T-helper 1 cell treated with Interleukin-12 subunit alpha and Interleukin-12 subunit beta and Interleukin-4 antibody, amounts not matched to agents 30 μg/mL and 1 μg/mL, for 36 hours (primary cell): Measurements from ENCODE around the gene NELFCD.
"Not testable (repeated sequence)": the region's sequence is repeated elsewhere in the genome, so short reads cannot be mapped to it uniquely, and the experiment has no call there.

ENCODE experiments used
- H3K27ac Mint-ChIP-seq: one replicate; pipeline ENCODE4 v1.8.0; 2021; ENCODE audit warnings: mild to moderate bottlenecking, mixed read lengths
- H3K27me3 Mint-ChIP-seq: one replicate; pipeline ENCODE4 v1.8.0; 2021; ENCODE audit warnings: low read depth, mixed read lengths
- H3K36me3 Mint-ChIP-seq: one replicate; pipeline ENCODE4 v1.8.0; 2021; ENCODE audit warnings: low read depth, mixed read lengths
- H3K4me1 Mint-ChIP-seq: one replicate; pipeline ENCODE4 v1.8.0; 2021; ENCODE audit warnings: low read depth, mixed read lengths
- H3K4me3 Mint-ChIP-seq: one replicate; pipeline ENCODE4 v1.8.0; 2021; ENCODE audit warnings: mild to moderate bottlenecking, moderate library complexity, mixed read lengths
- H3K9me3 Mint-ChIP-seq: one replicate; pipeline ENCODE4 v1.8.0; 2021; ENCODE audit warnings: mixed read lengths

Gene NELFCD

DNA sequence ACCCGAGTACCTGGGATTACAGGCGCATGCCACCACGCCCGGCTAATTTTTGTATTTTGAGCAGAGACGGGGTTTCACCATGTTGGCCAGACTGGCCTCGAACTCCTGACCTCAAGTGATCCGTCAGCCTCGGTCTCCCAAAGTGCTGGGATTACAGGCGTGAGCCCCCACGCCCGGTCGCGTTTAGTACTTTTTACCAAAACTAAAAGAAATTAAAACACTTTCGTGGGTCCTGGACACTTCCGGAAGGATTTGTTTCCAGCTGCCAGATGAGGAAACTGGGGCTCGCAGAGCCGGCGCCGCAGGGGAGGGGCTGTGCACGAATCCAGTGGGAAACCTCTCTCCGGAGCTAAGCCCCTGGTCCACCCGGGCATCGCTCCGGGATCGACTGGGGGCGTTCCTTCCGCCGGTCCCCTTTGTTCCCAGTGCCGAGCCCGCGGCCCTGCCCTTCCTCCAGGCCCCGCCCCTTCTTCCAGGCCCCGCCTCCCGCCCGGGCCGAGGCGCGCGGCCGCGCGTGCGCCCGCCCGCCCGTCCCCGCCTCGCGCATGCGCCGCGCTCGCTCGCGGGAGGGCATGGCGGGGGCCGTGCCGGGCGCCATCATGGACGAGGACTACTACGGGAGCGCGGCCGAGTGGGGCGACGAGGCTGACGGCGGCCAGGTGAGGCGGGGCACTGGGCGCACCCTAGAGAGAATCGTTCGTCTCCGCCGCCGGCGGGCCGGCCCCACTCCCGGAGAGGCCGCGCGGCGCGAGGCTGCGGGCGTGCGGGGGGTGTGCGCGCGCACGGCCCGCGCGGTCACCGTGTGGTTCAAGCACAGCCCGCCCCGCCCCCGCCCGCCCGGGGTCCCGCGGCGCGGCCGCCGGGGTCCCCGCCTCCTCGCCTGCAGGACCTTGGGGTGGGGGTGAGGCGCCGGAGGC is at the start of gene NELFCD:
TSS of gene NELFCD (plus strand) at position 546 of the 917 bp plus-strand sequence. CDS start at position 600, 54 bp downstream.
- peak within 1 kb of the TSS; percentile 92 for H3K4me3 Mint-ChIP-seq
- peaks cover 7% of the 10 kb centered on the region for H3K36me3 Mint-ChIP-seq
- H3K9me3 Mint-ChIP-seq, result no peaks in the 10 kb centered on the region
- H3K27ac Mint-ChIP-seq, result peak within 1 kb of the TSS; percentile 87
- peaks cover 9% of the 10 kb centered on the region for H3K27me3 Mint-ChIP-seq
- H3K4me1 Mint-ChIP-seq, result peaks cover 33% of the 10 kb centered on the region

- Mint-ChIP-seq H3K27me3 (peaks cover 39% of the 10 kb centered on the region), H3K4me3 (no peak overlapping the region), H3K36me3 (no peaks in the 10 kb centered on the region)
Observed at GRCh38 chr20:58932170-58932569, 48.9 kb upstream of the NELFCD start.

GRCh38 chr20:58938078-58938477 is 43.0 kb upstream of the NELFCD start:
- peaks cover 59% of the 10 kb centered on the region for H3K27me3 Mint-ChIP-seq
- no peaks in the 10 kb centered on the region for H3K4me1 Mint-ChIP-seq
- H3K36me3 Mint-ChIP-seq, result no peaks in the 10 kb centered on the region
- no peaks in the 10 kb centered on the region for H3K9me3 Mint-ChIP-seq
- H3K4me3 Mint-ChIP-seq, result no peak overlapping the region
- no peak overlapping the region for H3K27ac Mint-ChIP-seq

More at GRCh38 chr20:58932170-58932569, 48.9 kb upstream of the NELFCD start:
- Mint-ChIP-seq H3K9me3 (no peaks in the 10 kb centered on the region), H3K27ac (no peak overlapping the region), H3K4me1 (no peaks in the 10 kb centered on the region)

- Mint-ChIP-seq H3K4me1 (no peaks in the 10 kb centered on the region), H3K9me3 (no peaks in the 10 kb centered on the region), H3K36me3 (no peaks in the 10 kb centered on the region), H3K27me3 (peaks cover 59% of the 10 kb centered on the region), H3K4me3 (no peak overlapping the region), H3K27ac (no peak overlapping the region)
Observed at GRCh38 chr20:58938541-58938940, 42.5 kb upstream of the NELFCD start.

GRCh38 chr20:58941471-58941870 is 39.6 kb upstream of the NELFCD start:
- Mint-ChIP-seq H3K27me3 (peaks cover 44% of the 10 kb centered on the region), H3K9me3 (no peaks in the 10 kb centered on the region), H3K4me1 (no peaks in the 10 kb centered on the region), H3K4me3 (no peak overlapping the region), H3K36me3 (no peaks in the 10 kb centered on the region), H3K27ac (no peak overlapping the region)

DNA sequence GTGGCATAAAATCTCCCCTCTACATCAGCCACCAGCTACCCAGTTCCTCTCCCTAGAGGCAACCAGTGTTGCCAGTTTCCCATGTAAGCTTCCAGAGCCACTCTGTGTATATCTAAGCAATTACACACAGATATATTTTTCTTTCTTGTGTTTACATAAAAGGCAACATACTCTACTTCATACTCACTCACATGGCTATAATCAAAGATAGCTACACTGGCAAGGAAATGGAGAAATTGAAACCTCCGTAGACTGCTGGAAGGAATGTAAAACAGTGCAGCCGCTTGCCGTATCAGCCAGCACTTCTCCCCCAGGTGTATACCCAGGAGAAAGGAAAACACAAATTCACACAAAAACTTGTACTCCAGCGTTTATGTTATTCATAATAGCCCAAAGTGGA is 38.5 kb upstream of the NELFCD start:
- Mint-ChIP-seq H3K4me3 (no peak overlapping the region), H3K4me1 (no peaks in the 10 kb centered on the region), H3K27ac (no peak overlapping the region), H3K27me3 (peaks cover 37% of the 10 kb centered on the region), H3K9me3 (no peaks in the 10 kb centered on the region), H3K36me3 (no peaks in the 10 kb centered on the region)

- no peak overlapping the region for H3K27ac Mint-ChIP-seq
Observed at GRCh38 chr20:58944610-58945009, 36.4 kb upstream of the NELFCD start.

DNA sequence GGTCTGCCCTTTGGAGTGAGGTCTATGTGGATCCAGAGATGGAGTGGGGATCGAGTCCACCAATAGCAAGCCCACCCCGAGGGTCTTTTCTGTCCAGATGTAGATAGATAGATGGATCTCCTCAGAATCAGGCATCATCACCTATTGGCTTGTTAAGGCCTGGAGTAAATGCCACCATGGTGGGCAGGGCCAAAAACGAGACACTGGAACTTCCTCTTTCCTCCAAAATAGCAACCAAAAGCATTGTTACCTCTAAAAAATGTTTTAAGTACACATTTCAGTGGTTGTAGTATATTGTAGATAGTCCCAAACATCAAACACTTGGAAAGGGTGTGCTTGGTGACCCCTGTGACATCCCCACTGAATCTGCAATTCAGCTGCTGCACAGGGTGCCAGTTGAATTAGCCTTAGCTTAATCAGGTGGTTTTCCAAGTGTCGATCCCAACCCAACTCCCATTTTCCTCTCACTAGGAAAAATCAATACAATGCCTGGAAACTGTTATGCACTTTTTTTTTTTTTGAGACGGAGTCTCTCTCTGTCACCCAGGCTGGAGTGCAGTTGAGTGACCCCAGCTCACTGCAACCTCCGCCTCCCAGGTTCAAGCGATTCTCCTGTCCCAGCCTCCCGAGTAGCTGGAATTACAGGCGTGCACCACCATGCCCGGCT is 35.0 kb upstream of the NELFCD start:
- peaks cover 17% of the 10 kb centered on the region for H3K27me3 Mint-ChIP-seq
- no peaks in the 10 kb centered on the region for H3K36me3 Mint-ChIP-seq
- no peak overlapping the region for H3K27ac Mint-ChIP-seq
- H3K4me1 Mint-ChIP-seq, result no peaks in the 10 kb centered on the region
- no peaks in the 10 kb centered on the region for H3K9me3 Mint-ChIP-seq
- no peak overlapping the region for H3K4me3 Mint-ChIP-seq

More at GRCh38 chr20:58944610-58945009, 36.4 kb upstream of the NELFCD start:
- Mint-ChIP-seq H3K9me3 (no peaks in the 10 kb centered on the region), H3K27me3 (peaks cover 17% of the 10 kb centered on the region), H3K36me3 (no peaks in the 10 kb centered on the region), H3K4me1 (no peaks in the 10 kb centered on the region), H3K4me3 (no peak overlapping the region)

DNA sequence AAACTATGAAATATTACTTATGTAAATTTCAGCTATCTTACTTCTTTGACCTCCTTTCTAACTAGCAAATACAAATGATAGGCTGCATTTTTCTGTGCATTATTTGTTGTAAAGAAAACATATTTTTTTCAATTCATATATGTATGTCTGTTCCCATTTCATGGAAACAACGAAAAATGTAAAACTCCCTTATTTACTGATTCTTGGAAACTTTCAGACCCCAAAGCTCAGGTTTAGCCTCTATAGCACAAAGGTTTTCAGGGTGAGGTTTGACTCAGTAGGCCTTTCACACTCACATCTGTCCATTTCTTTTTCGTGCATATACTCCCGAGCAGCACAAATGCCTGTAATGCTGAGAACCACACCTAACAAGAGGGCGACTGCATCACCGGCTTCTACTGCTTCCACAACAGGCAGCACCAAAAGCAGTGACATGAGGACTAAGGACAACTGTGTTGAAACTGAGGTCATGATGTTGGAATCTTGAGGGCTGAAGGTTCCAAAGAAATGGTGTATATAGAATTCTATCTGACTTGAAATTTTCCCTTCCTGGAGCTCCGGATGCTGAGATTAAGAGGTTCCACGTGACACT is 33.2 kb upstream of the NELFCD start:
- not testable (repeated sequence) for H3K9me3 Mint-ChIP-seq, H3K27ac Mint-ChIP-seq, H3K36me3 Mint-ChIP-seq, H3K4me1 Mint-ChIP-seq, H3K4me3 Mint-ChIP-seq
- peaks cover 14% of the 10 kb centered on the region for H3K27me3 Mint-ChIP-seq

- Mint-ChIP-seq H3K4me3 (no peak overlapping the region), H3K4me1 (no peaks in the 10 kb centered on the region), H3K27ac (no peak overlapping the region), H3K9me3 (no peaks in the 10 kb centered on the region), H3K36me3 (no peaks in the 10 kb centered on the region), H3K27me3 (peaks cover 18% of the 10 kb centered on the region)
Observed at GRCh38 chr20:58950603-58951002, 30.5 kb upstream of the NELFCD start.

- Mint-ChIP-seq H3K27me3 (peaks cover 18% of the 10 kb centered on the region), H3K4me1 (no peaks in the 10 kb centered on the region), H3K36me3 (no peaks in the 10 kb centered on the region), H3K27ac (no peak overlapping the region), H3K4me3 (no peak overlapping the region), H3K9me3 (no peaks in the 10 kb centered on the region)
Observed at GRCh38 chr20:58953050-58953449, 28.0 kb upstream of the NELFCD start.

- H3K9me3 Mint-ChIP-seq, result no peaks in the 10 kb centered on the region
- H3K27ac Mint-ChIP-seq, result no peak overlapping the region
- no peaks in the 10 kb centered on the region for H3K36me3 Mint-ChIP-seq
Observed at GRCh38 chr20:58956078-58956477, 25.0 kb upstream of the NELFCD start.

GRCh38 chr20:58959652-58960051 is 21.4 kb upstream of the NELFCD start:
- Mint-ChIP-seq H3K9me3 (no peaks in the 10 kb centered on the region), H3K4me3 (no peak overlapping the region), H3K4me1 (no peaks in the 10 kb centered on the region), H3K27me3 (peaks cover 30% of the 10 kb centered on the region), H3K27ac (no peak overlapping the region), H3K36me3 (no peaks in the 10 kb centered on the region)

More at GRCh38 chr20:58956078-58956477, 25.0 kb upstream of the NELFCD start:
- H3K27me3 Mint-ChIP-seq, result peaks cover 23% of the 10 kb centered on the region
- no peaks in the 10 kb centered on the region for H3K4me1 Mint-ChIP-seq
- no peak overlapping the region for H3K4me3 Mint-ChIP-seq

GRCh38 chr20:58963060-58963584 is 17.9 kb upstream of the NELFCD start:
- Mint-ChIP-seq H3K27ac (no peak overlapping the region), H3K4me1 (no peaks in the 10 kb centered on the region), H3K27me3 (peaks cover 33% of the 10 kb centered on the region), H3K4me3 (no peak overlapping the region), H3K9me3 (no peaks in the 10 kb centered on the region), H3K36me3 (no peaks in the 10 kb centered on the region)
